HepG2 (cell line): ENCODE data around the gene FXYD6. TPM values are rescaled to one million over a fixed set of nuclear protein-coding genes. Genes with fewer than 3 reads are reported as not detected.

ENCODE experiments used
- ATAC-seq: fragments of 200-7000 bp; cut with Tn5 transposase; 3 replicates; pipeline ENCODE4 v1.9.1; 2020; ENCODE audit warnings: mild to moderate bottlenecking, moderate library complexity
- BruUV-seq: library from RNA; stranded (reverse); fragments of 400-500 nt; replicated peaks from 2 replicates; lab custom pipeline; 2021; lab: Mats Ljungman, UMichigan
- CTCF ChIA-PET: fragments of 300-600 bp; formaldehyde crosslinking; extraction: SDS; loops from one replicate; lab custom pipeline; 2021; ENCODE audit warnings: low total read pairs, inconsistent platforms, low intra/inter-chr PET ratio; lab: Yijun Ruan, JAX
- POLR2A ChIA-PET: fragments of 350-600 bp; sonication (Branson Sonifier 250); formaldehyde crosslinking; loops from one replicate; lab custom pipeline; 2020; ENCODE audit warnings: antibody characterized with exemption, inconsistent platforms; lab: Yijun Ruan, JAX
- DNase-seq: peaks from one replicate; pipeline ENCODE4 v3.0.0-alpha.2; 2015; ENCODE audit warnings: low spot score
- FAIRE-seq: peaks from 3 replicates; lab custom pipeline; 2011; peaks lifted over from hg19 to GRCh38; lab: Jason Lieb, UNC
- H2AFZ ChIP-seq: one replicate; pipeline ENCODE4 v1.6.1; 2011; ENCODE audit warnings: low read length, inconsistent platforms
- H3K27ac ChIP-seq: fragments of 300-600 bp; 3 replicates; pipeline ENCODE4 v1.8.0; 2011; ENCODE audit warnings: mixed run types, mild to moderate bottlenecking, mixed read lengths, low read length, inconsistent platforms; ENCODE audit not compliant: insufficient read depth; ENCODE audit errors: extremely low read length
- H3K27me3 ChIP-seq, 2 experiments: fragments of 200-600 bp in 1 of 2; 2 replicates in 1 of 2; 3 replicates in 1 of 2; pipeline versions ENCODE4 v1.6.0 to v1.8.0; 2011; ENCODE audit warnings: low read length in 2 of 2, mild to moderate bottlenecking in 2 of 2, moderate library complexity in 2 of 2, inconsistent platforms in 1 of 2; ENCODE audit not compliant: insufficient read depth in 2 of 2, control insufficient read depth in 1 of 2
- H3K36me3 ChIP-seq, 2 experiments: fragments of 200-600 bp in 1 of 2; replicated peaks in 1 of 2; 2 replicates in 1 of 2; 3 replicates in 1 of 2; pipeline versions ENCODE4 v1.5.1 to v1.8.0; 2011; ENCODE audit warnings: low read length in 2 of 2, inconsistent platforms in 1 of 2; ENCODE audit not compliant: insufficient read depth in 2 of 2, control insufficient read depth in 1 of 2
- H3K4me1 ChIP-seq: 2 replicates; pipeline ENCODE4 v1.5.1; 2012; ENCODE audit warnings: low read length, inconsistent platforms; ENCODE audit not compliant: insufficient read depth
- H3K4me2 ChIP-seq: 2 replicates; pipeline ENCODE4 v1.6.0; 2011; ENCODE audit warnings: low read depth, low read length, inconsistent platforms
- H3K4me3 ChIP-seq, 3 experiments: fragments of 200-600 bp in 1 of 3; sonication (generic), shearing (Covaris generic) in 1 of 3; replicated peaks in 1 of 3; 2 replicates each; pipeline ENCODE4 v1.5.1; 2011 to 2016; ENCODE audit warnings: low read length in 3 of 3, inconsistent platforms in 2 of 3, low read depth in 2 of 3, mild to moderate bottlenecking in 2 of 3, control low read depth in 1 of 3, mixed read lengths in 1 of 3; ENCODE audit not compliant: insufficient read depth in 1 of 3
- H3K79me2 ChIP-seq: one replicate; pipeline ENCODE4 v1.6.1; 2011; ENCODE audit warnings: low read length, inconsistent platforms; ENCODE audit not compliant: insufficient read depth
- H3K9ac ChIP-seq: 2 replicates; pipeline ENCODE4 v1.6.0; 2011; ENCODE audit warnings: mild to moderate bottlenecking, low read depth, low read length, inconsistent platforms; ENCODE audit not compliant: insufficient read depth
- H3K9me3 ChIP-seq: 2 replicates; pipeline ENCODE4 v1.5.1; 2012; ENCODE audit warnings: mild to moderate bottlenecking, low read length
- H4K20me1 ChIP-seq: 2 replicates; pipeline ENCODE4 v1.6.0; 2011; ENCODE audit warnings: inconsistent platforms, mild to moderate bottlenecking, low read length, moderate library complexity; ENCODE audit not compliant: insufficient read depth
- AHDC1 ChIP-seq: sonication (generic); formaldehyde crosslinking; IDR thresholded peaks from 2 replicates; pipeline ENCODE4 v1.5.1; 2020; ENCODE audit warnings: mild to moderate bottlenecking, missing genetic modification reagents, borderline replicate concordance
- CREM ChIP-seq, 2 experiments: sonication (generic) in 1 of 2; formaldehyde crosslinking in 1 of 2; IDR thresholded peaks; 2 replicates each; pipeline versions ENCODE4 v1.4.0 to v1.6.1; 2016 to 2020; ENCODE audit warnings: antibody characterized with exemption in 1 of 2, mild to moderate bottlenecking in 1 of 2, missing genetic modification reagents in 1 of 2
- FOXM1 ChIP-seq: sonication (generic); formaldehyde crosslinking; IDR thresholded peaks from 2 replicates; pipeline ENCODE4 v1.5.0; 2020; ENCODE audit warnings: missing genetic modification reagents
- HMG20B ChIP-seq: conservative IDR thresholded peaks from 2 replicates; pipeline ENCODE4 v1.6.1; 2016; ENCODE audit warnings: missing genetic modification reagents, missing compliant biosample characterization
- KAT7 ChIP-seq: IDR thresholded peaks from 2 replicates; pipeline ENCODE4 v1.6.1; 2018; ENCODE audit warnings: borderline replicate concordance, missing compliant biosample characterization
- MTERF4 ChIP-seq: sonication (generic); formaldehyde crosslinking; IDR thresholded peaks from 2 replicates; pipeline ENCODE4 v1.8.0; 2023; ENCODE audit warnings: mild to moderate bottlenecking, missing genetic modification reagents
- MXD3 ChIP-seq: IDR thresholded peaks from 2 replicates; pipeline ENCODE4 v1.6.1; 2016; ENCODE audit warnings: mild to moderate bottlenecking, missing biosample characterization, missing genetic modification reagents
- NCOA2 ChIP-seq: sonication (generic); formaldehyde crosslinking; IDR thresholded peaks from 2 replicates; pipeline ENCODE4 v1.8.0; 2022; ENCODE audit warnings: inconsistent platforms
- RFX1 ChIP-seq: fragments of 450-650 bp; IDR thresholded peaks from 2 replicates; pipeline ENCODE4 v1.6.1; 2017
- RORA ChIP-seq: sonication (generic); formaldehyde crosslinking; IDR thresholded peaks from 2 replicates; pipeline ENCODE4 v1.5.0; 2020; ENCODE audit warnings: mild to moderate bottlenecking, missing genetic modification reagents, moderate library complexity
- STAT6 ChIP-seq: sonication (generic); formaldehyde crosslinking; IDR thresholded peaks from 2 replicates; pipeline ENCODE4 v1.4.0; 2020; ENCODE audit warnings: missing genetic modification reagents, mild to moderate bottlenecking, borderline replicate concordance
- ZNF296 ChIP-seq: sonication (generic); formaldehyde crosslinking; conservative IDR thresholded peaks from 2 replicates; pipeline ENCODE4 v1.5.0; 2020; ENCODE audit warnings: mild to moderate bottlenecking, missing genetic modification reagents
- ZSCAN31 ChIP-seq: sonication (generic); formaldehyde crosslinking; IDR thresholded peaks from 2 replicates; pipeline ENCODE4 v1.5.0; 2020; ENCODE audit warnings: low read depth, mild to moderate bottlenecking, missing genetic modification reagents
- WGBS: methylation state at CpG from one replicate; pipeline ENCODE4 v1.1.6; 2017; ENCODE audit warnings: low lambda C conversion rate; 5-methylcytosine and 5-hydroxymethylcytosine counted together
- in situ Hi-C: cut with HindIII; loops from 2 replicates; pipeline ENCODE4 v1.10.0; 2017; ENCODE audit warnings: low pct_unique_long_range_greater_than_20kb; ENCODE audit not compliant: extremely low pct_ligation_motif_present
- intact Hi-C: fragments of 100-400 bp; cut with micrococcal nuclease; formaldehyde crosslinking; loops from one replicate; pipeline ENCODE4 v1.10.0; 2022; ENCODE audit not compliant: unreplicated experiment
- polyA plus RNA-seq, 8 experiments: library from polyadenylated mRNA; depleted of rRNA in 3 of 8; stranded (reverse) in 7 of 8; unstranded in 1 of 8; fragments of >200 nt; fragmentation: Illumina TruSeq in 4 of 8; extraction: Trizol in 4 of 8; gene quantifications; 2 replicates each; pipeline versions ENCODE4 v1.2.1 to v1.2.3, GENCODE V29; 2011 to 2016; ENCODE audit warnings: low read depth in 4 of 8, missing spikeins in 1 of 8, mixed read lengths in 1 of 8; ENCODE audit not compliant: insufficient read depth in 1 of 8
- total RNA-seq, 5 experiments: library from RNA; depleted of rRNA; stranded (reverse); fragments of >200 nt; fragmentation: Illumina TruSeq; extraction: Trizol; gene quantifications; 2 replicates each; pipeline ENCODE4 v1.2.3, GENCODE V29; 2016; ENCODE audit warnings: low read depth in 1 of 5

FXYD6 gene
- total and polyA plus RNA-seq, 2 of the 13 experiments (the other 11 are each of a cell fraction or from before 2014, with no cell fraction given), result not detected

GRCh38 chr11:117868088-117868487, 8.4 kb downstream of the FXYD6 start:
- H3K27ac ChIP-seq, result no peak overlapping the region
- BruUV-seq, result no TSS peak
- no peak overlapping the region for H3K9ac ChIP-seq
- ChIA-PET CTCF (no interaction called here), POLR2A (no interaction called here)
- no peak for FAIRE-seq
- H3K27me3 ChIP-seq, result peaks cover 4 to 64% of the 10 kb centered on the region in 2 experiments; a peak in 4 of 5 replicates
- in situ Hi-C loops (no loop called here), intact Hi-C loops (no loop called here)
- H2AFZ ChIP-seq, result no peak overlapping the region
- no peaks in the 10 kb centered on the region for H3K79me2 ChIP-seq
- no peaks in the 10 kb centered on the region for H4K20me1 ChIP-seq
- H3K36me3 ChIP-seq, result no peaks in the 10 kb centered on the region
- ATAC-seq, result no peak
- DNase-seq, result no peak
- 25% methylated on average over 8 of the region's 11 CpGs for WGBS
- no peaks in the 10 kb centered on the region for H3K9me3 ChIP-seq
- no peak overlapping the region for H3K4me2 ChIP-seq
- H3K4me1 ChIP-seq, result no peaks in the 10 kb centered on the region
- no peak overlapping the region for H3K4me3 ChIP-seq
- TF ChIP-seq NCOA2 (CRISPR knock-in tag), result no peak
- no peak for TF ChIP-seq STAT6
- no peak for TF ChIP-seq KAT7 (CRISPR knock-in tag)
- no peak for TF ChIP-seq RORA
- no peak for TF ChIP-seq MTERF4
- no peak for TF ChIP-seq ZSCAN31 (CRISPR knock-in tag)
- TF ChIP-seq CREM (IDR thresholded peaks at IDR 0.05), result no peak
- TF ChIP-seq CREM (CRISPR knock-in tag; IDR thresholded peaks at IDR 0.05), result no peak
- TF ChIP-seq AHDC1 (CRISPR knock-in tag), result no peak
- TF ChIP-seq FOXM1, result no peak
- no peak for TF ChIP-seq MXD3 (CRISPR knock-in tag)
- TF ChIP-seq ZNF296 (CRISPR knock-in tag), result no peak
- TF ChIP-seq HMG20B, result no peak
- no peak for TF ChIP-seq RFX1
